ENCODE data around the gene RPL10L. TPM values are rescaled to one million over a fixed set of nuclear protein-coding genes. Genes with fewer than 3 reads are reported as not detected.

RPL10L gene
- total RNA-seq, 1 experiment from 2014 or later = not detected

GRCh38 chr14:46653031-46653755, 1.6 kb upstream of the RPL10L start:
- Histone ChIP-seq H2BK15ac (ENCODE audit: low read depth, low read length) (no peak overlapping the region), H2AFZ (ENCODE audit: low read length) (no peak overlapping the region), H3K23me2 (ENCODE audit: insufficient read length, low read depth, low read length, poor library complexity, severe bottlenecking) (no peaks in the 10 kb centered on the region), H3K23ac (ENCODE audit: insufficient read length, low read depth, low read length) (no peak overlapping the region), H3K4ac (ENCODE audit: low read depth, low read length) (no peak overlapping the region), H3K9ac (ENCODE audit: extremely low read depth, insufficient read length, low read length) (no peak overlapping the region), H3K79me2 (ENCODE audit: insufficient read depth, low read length) (no peaks in the 10 kb centered on the region), H4K20me1 (ENCODE audit: control insufficient read depth, insufficient read depth, insufficient read length) (no peaks in the 10 kb centered on the region), H2BK120ac (ENCODE audit: low read depth, low read length, poor library complexity, severe bottlenecking) (no peak overlapping the region), H3K9me3 (ENCODE audit: control insufficient read depth, low read depth, low read length) (no peaks in the 10 kb centered on the region), H4K8ac (replicated peaks; ENCODE audit: insufficient read length, low read depth, low read length) (no peak overlapping the region), H3K79me1 (ENCODE audit: insufficient read depth, low read depth, low read length, poor library complexity, severe bottlenecking) (no peaks in the 10 kb centered on the region), H2BK5ac (ENCODE audit: insufficient read length, low read length) (no peak overlapping the region), H4K5ac (ENCODE audit: insufficient read length, low read depth, low read length) (no peak overlapping the region), H3K56ac (ENCODE audit: insufficient read length, low read depth, low read length) (no peak overlapping the region), H3K14ac (ENCODE audit: insufficient read depth, low read length) (no peak overlapping the region), H3T11ph (ENCODE audit: low read length) (no peak overlapping the region), H3K27me3 (ENCODE audit: insufficient read depth, low read length) (no peaks in the 10 kb centered on the region), H3K4me1 (ENCODE audit: insufficient read depth, low read length) (no peaks in the 10 kb centered on the region), H3K4me2 (ENCODE audit: insufficient read depth, insufficient read length, low read length) (no peak overlapping the region), H4K91ac (ENCODE audit: insufficient read length, low read depth, low read length) (no peak overlapping the region), H2BK12ac (ENCODE audit: insufficient read length, low read depth, low read length) (no peak overlapping the region), H3K27ac (ENCODE audit: insufficient read length, low read depth, low read length) (no peak overlapping the region), H2AK5ac (ENCODE audit: insufficient read length, low read length) (no peak overlapping the region), H3K18ac (ENCODE audit: insufficient read length, low read depth, low read length) (no peak overlapping the region), H2BK20ac (ENCODE audit: low read depth, low read length, poor library complexity, severe bottlenecking) (no peak overlapping the region)
- Mint-ChIP-seq H3K27me3 (ENCODE audit: low read depth) (no peaks in the 10 kb centered on the region), H3K27ac (no peak overlapping the region), H3K9me3 (no peaks in the 10 kb centered on the region; a peak in 1 of 5 replicates), H3K4me3 (no peak overlapping the region), H3K4me1 (peaks cover 0 to 2% of the 10 kb centered on the region in 2 experiments; a peak in 1 of 4 replicates), H3K36me3 (ENCODE audit: insufficient read depth in 1 of 3, low read depth in 3 of 3) (0 out of 7 replicates have a peak, but pooled peaks cover 0 to 3% (median 0%) of the 10 kb centered on the region in 3 experiments)
- TF ChIP-seq, protein P1, sequence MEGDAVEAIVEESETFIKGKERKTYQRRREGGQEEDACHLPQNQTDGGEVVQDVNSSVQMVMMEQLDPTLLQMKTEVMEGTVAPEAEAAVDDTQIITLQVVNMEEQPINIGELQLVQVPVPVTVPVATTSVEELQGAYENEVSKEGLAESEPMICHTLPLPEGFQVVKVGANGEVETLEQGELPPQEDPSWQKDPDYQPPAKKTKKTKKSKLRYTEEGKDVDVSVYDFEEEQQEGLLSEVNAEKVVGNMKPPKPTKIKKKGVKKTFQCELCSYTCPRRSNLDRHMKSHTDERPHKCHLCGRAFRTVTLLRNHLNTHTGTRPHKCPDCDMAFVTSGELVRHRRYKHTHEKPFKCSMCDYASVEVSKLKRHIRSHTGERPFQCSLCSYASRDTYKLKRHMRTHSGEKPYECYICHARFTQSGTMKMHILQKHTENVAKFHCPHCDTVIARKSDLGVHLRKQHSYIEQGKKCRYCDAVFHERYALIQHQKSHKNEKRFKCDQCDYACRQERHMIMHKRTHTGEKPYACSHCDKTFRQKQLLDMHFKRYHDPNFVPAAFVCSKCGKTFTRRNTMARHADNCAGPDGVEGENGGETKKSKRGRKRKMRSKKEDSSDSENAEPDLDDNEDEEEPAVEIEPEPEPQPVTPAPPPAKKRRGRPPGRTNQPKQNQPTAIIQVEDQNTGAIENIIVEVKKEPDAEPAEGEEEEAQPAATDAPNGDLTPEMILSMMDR (conservative IDR thresholded peaks at IDR 0.05) = no peak
- DNase-seq = no peak

All from H9 (cell line).